ENCODE data around the gene MLLT6. TPM values are rescaled to one million over a fixed set of nuclear protein-coding genes. Genes with fewer than 3 reads are reported as not detected.

MLLT6 gene
- total and polyA plus RNA-seq, 7 donors = 16.3 to 120 (median 78.5) TPM

DNA sequence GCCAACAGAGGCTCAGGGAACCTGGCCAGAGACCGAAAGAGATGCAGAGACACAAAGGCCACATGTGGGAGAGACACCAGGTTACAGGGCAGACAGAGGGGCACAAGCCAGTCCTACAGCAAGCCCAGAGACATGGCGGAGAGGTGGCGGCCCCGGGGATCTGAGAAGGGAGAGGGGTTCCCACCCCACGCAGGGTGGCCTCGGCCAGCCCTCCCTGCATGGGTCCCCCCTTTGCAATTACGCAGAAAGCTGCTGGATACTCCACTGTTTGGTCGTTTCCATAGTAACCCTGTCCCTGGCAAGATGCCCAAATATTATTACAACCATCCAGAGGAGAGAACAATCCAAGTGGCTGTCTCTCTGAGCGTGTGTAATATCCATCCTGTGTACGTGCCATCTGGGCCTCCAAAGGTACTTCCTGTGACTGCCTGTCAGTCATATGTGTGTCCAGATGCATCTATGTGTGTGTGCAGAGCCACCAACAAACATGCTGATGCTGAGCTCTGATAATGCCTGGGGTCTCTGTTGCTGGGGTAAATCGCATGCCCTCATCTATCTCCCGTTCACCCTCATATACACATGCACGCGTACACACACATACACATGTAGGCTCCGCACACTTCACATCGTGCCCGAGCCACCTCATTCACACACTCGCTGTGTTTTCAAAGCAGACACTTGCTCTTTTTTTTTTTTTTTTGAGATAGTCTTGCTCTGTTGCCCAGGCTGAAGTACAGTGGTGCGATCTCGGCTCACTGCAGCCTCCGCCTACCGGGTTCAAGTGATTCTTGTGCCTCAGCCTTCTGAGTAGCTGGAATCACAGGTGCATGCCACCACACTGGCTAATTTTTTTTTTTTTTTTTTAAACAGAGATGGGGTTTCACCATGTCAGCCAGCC is 37.6 kb downstream of the MLLT6 start:
- Histone ChIP-seq H3K4me3 (no peak overlapping the region), H3K27ac (peak overlapping the region; percentile 70), H3K36me3 (ENCODE audit: insufficient read depth in 1 of 2, low read depth in 1 of 2) (peaks cover 0 to 7% of the 10 kb centered on the region in 2 donors), H3K9me3 (no peaks in the 10 kb centered on the region), H3K27me3 (ENCODE audit: insufficient read depth in 3 of 3, low read length in 2 of 3) (peaks cover 0 to 21% (median 2%) of the 10 kb centered on the region in 3 donors), H3K4me1 (peaks cover 16% of the 10 kb centered on the region)
- TF ChIP-seq, protein P1, sequence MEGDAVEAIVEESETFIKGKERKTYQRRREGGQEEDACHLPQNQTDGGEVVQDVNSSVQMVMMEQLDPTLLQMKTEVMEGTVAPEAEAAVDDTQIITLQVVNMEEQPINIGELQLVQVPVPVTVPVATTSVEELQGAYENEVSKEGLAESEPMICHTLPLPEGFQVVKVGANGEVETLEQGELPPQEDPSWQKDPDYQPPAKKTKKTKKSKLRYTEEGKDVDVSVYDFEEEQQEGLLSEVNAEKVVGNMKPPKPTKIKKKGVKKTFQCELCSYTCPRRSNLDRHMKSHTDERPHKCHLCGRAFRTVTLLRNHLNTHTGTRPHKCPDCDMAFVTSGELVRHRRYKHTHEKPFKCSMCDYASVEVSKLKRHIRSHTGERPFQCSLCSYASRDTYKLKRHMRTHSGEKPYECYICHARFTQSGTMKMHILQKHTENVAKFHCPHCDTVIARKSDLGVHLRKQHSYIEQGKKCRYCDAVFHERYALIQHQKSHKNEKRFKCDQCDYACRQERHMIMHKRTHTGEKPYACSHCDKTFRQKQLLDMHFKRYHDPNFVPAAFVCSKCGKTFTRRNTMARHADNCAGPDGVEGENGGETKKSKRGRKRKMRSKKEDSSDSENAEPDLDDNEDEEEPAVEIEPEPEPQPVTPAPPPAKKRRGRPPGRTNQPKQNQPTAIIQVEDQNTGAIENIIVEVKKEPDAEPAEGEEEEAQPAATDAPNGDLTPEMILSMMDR (IDR thresholded peaks at IDR 0.05) = no peak
- WGBS, 3 donors = 27 to 32% (median 30%) methylated on average over 22 of the region's 22 CpGs
- intact Hi-C loops (cut with DNase I) = no loop called here
- DNase-seq (peak in 1 of 2 donors; percentile 59), ATAC-seq (peak; percentile 19 to 56 (median 42))

DNA sequence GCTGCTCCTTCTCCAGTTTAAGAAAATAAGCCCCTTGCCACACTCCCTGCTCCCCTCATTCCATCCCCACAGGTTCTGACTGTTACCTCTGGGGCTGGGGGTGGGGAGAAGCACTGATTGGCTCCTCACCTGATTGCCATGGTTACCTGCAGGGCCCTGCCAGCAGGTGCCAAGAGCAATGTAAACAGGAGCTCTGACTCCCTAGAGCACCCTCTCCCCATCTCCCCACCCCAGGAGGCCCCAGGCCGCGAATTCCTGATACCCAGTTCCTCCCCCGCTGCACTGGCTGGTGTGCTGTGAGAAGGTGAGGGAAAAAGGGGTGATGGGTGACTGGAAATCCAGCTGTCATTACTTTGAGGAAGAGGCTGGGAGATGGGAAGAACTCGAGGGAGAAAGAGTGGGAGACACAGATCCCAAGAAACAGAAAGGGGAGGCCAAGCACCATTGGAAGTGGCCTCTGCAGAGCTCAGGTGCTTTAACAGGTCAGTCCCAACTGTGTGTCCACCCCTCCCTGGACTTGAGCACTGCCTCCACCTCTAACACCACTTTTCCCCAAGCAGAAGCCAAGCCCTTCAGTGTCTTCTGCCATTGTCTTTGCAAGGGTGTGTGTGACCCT is 38.6 kb downstream of the MLLT6 start:
- TF ChIP-seq, protein P1 (IDR thresholded peaks at IDR 0.05) = no peak
- DNase-seq (peak in 1 of 2 donors; percentile 28), ATAC-seq (no peak)
- intact Hi-C loops (cut with DNase I) = no loop called here
- WGBS, 3 donors = 66 to 79% (median 78%) methylated on average over 4 of the region's 4 CpGs
- peaks cover 0 to 30% (median 8%) of the 10 kb centered on the region in 3 donors for H3K27me3 ChIP-seq (ENCODE audit: insufficient read depth in 3 of 3, low read length in 2 of 3)
- H3K9me3 ChIP-seq = no peaks in the 10 kb centered on the region
- no peak overlapping the region for H3K27ac ChIP-seq
- H3K4me3 ChIP-seq = no peak overlapping the region
- H3K36me3 ChIP-seq (ENCODE audit: insufficient read depth in 1 of 2, low read depth in 1 of 2) = peaks cover 0 to 4% of the 10 kb centered on the region in 2 donors
- H3K4me1 ChIP-seq = peaks cover 20% of the 10 kb centered on the region

DNA sequence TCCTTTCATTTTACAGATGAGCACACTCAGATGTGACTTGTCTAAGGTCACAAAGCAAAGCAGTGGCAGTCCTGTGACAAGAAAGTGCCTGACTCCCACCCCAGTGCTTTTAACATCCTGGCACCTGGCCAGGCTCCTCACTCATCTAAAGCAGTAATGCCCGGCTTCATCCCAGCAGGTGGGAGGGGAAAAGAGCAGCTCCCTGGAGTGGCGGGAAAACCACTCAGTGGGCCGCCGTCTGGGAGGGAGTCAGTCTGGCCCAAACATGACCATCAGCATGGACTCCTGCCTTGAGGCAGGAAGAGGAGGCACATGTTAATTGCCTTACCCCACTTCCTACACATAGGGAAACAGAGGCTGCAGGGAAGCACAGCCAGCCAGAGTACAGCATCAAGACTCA is 40.5 kb downstream of the MLLT6 start:
- H3K9me3 ChIP-seq = no peaks in the 10 kb centered on the region
- H3K27ac ChIP-seq = no peak overlapping the region
- peaks cover 0 to 49% (median 8%) of the 10 kb centered on the region in 3 donors for H3K27me3 ChIP-seq (ENCODE audit: insufficient read depth in 3 of 3, low read length in 2 of 3)
- DNase-seq (peak in 1 of 2 donors; percentile 53), ATAC-seq (no peak)
- H3K4me1 ChIP-seq = peaks cover 30% of the 10 kb centered on the region
- TF ChIP-seq, protein P1 (IDR thresholded peaks at IDR 0.05) = no peak
- intact Hi-C loops (cut with DNase I) = no loop called here
- WGBS, 3 donors = 44 to 60% (median 49%) methylated on average over 4 of the region's 4 CpGs
- H3K36me3 ChIP-seq (ENCODE audit: insufficient read depth in 1 of 2, low read depth in 1 of 2) = no peaks in the 10 kb centered on the region
- H3K4me3 ChIP-seq = no peak overlapping the region

DNA sequence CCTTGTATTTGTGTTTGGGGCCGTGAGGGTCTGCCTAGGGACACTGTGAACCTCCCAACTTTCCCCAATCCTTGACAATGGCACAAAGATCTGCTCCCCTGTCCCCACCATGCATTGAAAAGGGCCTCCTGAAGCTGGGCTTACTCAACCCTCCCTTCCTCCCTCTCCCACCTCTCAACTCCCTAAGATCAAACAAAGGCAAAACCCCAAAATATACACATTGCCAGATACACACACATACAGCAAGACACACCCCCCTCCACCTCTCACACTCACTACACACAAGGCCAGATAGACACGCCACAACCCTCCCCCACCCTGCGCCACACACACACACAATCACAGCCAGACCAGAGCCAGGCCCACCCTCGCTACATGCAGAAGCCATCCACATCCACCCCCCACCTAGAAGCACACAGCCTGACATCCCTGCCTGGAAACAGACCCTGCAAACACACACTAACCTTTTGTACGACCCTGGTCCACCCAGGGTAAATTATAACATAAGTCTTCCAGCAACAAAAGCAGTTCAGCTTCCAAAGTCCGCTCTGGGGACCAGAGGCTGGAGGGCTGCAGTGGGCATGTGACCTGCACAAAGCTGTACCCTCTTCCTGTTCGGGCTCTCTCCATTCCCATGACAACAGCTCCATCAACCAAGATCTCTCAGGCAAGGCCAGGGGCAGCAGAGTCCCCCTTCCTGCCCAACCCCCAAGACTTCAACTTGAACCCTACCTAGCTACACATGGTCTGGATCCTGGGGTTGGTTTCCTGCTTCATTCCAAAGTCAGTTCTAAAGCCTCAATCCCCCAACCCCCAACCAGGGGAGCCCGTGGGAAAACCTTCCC is 41.2 kb downstream of the MLLT6 start:
- TF ChIP-seq, protein P1 (IDR thresholded peaks at IDR 0.05) = no peak
- WGBS, 3 donors = 58 to 64% (median 63%) methylated on average over 8 of the region's 8 CpGs
- no peaks in the 10 kb centered on the region for H3K36me3 ChIP-seq (ENCODE audit: insufficient read depth in 1 of 2, low read depth in 1 of 2)
- H3K4me3 ChIP-seq = peak overlapping the region; percentile 66
- no peaks in the 10 kb centered on the region for H3K9me3 ChIP-seq
- peak in 1 of 2 donors; percentile 33 for DNase-seq
- no peak for ATAC-seq
- H3K27ac ChIP-seq = peak overlapping the region; percentile 50
- H3K4me1 ChIP-seq = peaks cover 30% of the 10 kb centered on the region
- peaks cover 0 to 56% (median 8%) of the 10 kb centered on the region in 3 donors for H3K27me3 ChIP-seq (ENCODE audit: insufficient read depth in 3 of 3, low read length in 2 of 3)
- intact Hi-C loops (cut with DNase I) = no loop called here

Measured in psoas muscle (tissue), 8 donors.